ENCODE results near the gene CAP1. TPM values are rescaled to one million over a fixed set of nuclear protein-coding genes. Genes with fewer than 3 reads are reported as not detected.

The CAP1 gene
- total and polyA plus RNA-seq, 9 of the 15 experiments (the other 6 are each of a cell fraction or from before 2014, with no cell fraction given) = 230 to 658 (median 281) TPM

GRCh38 chr1:40039757-40040510 is 595 bp upstream of the CAP1 start (continued):
- TF ChIP-seq GABPB2 (CRISPR knock-in tag; conservative IDR thresholded peaks at IDR 0.05) (no peak), GMEB1 (CRISPR knock-in tag; IDR thresholded peaks at IDR 0.05) (no peak; the same call in 1 of the 2 replicates), MNT (conservative IDR thresholded peaks at IDR 0.05) (peak in 1 of 2 experiments; percentile 43; a peak in 2 of 4 replicates), ZMIZ1 (IDR thresholded peaks at IDR 0.05; ENCODE audit: low read depth in 2 of 2, low read length in 2 of 2) (peak in 1 of 2 experiments; percentile 30; a peak in 1 of 4 replicates), SAP30 (IDR thresholded peaks at IDR 0.05; ENCODE audit: borderline replicate concordance, insufficient read depth, low read depth, low read length, poor library complexity, severe bottlenecking) (peak; percentile 50), CREB1 (IDR thresholded peaks at IDR 0.05) (no peak; the same call in 1 of the 2 replicates), CREB1 (CRISPR knock-in tag; IDR thresholded peaks at IDR 0.05) (no peak), DMBX1 (CRISPR knock-in tag; IDR thresholded peaks at IDR 0.05; ENCODE audit: borderline replicate concordance) (no peak), ZBTB11 (CRISPR knock-in tag; IDR thresholded peaks at IDR 0.05) (peak in 2 of 3 experiments; percentile 77 to 90; a peak in 4 of 6 replicates), ID3 (CRISPR knock-in tag; IDR thresholded peaks at IDR 0.05) (no peak; the same call in 1 of the 2 replicates), ID3 (tag; IDR thresholded peaks at IDR 0.05) (peak; percentile 76), HES1 (IDR thresholded peaks at IDR 0.05; ENCODE audit: low read depth) (no peak), SRF (CRISPR knock-in tag; IDR thresholded peaks at IDR 0.05) (peak; percentile 99 to 100)
